PC-3 (cell line): ENCODE results near the gene SYNPO. TPM values are rescaled to one million over a fixed set of nuclear protein-coding genes. Genes with fewer than 3 reads are reported as not detected.

Source experiments
- ATAC-seq: fragments of 200-7000 bp; cut with Tn5 transposase; 2 replicates; pipeline ENCODE4 v1.9.1; 2020; ENCODE audit warnings: mild to moderate bottlenecking, moderate library complexity
- BruUV-seq: library from RNA; stranded (reverse); fragments of 400-500 nt; replicated peaks from 2 replicates; lab custom pipeline; 2021; lab: Mats Ljungman, UMichigan
- CTCF ChIA-PET: fragments of 300-600 bp; sonication (Branson Sonifier 250); formaldehyde crosslinking; loops from one replicate; lab custom pipeline; 2022; ENCODE audit warnings: antibody characterized with exemption; lab: Charles Lee
- POLR2A ChIA-PET: fragments of 300-600 bp; sonication (Branson Sonifier 250); formaldehyde crosslinking; loops from one replicate; lab custom pipeline; 2022; ENCODE audit warnings: antibody characterized with exemption; ENCODE audit not compliant: unreplicated experiment; lab: Charles Lee
- DNase-seq: peaks from one replicate; pipeline ENCODE4 v3.0.0-alpha.2; 2015
- H2AFZ ChIP-seq: fragments of 300-600 bp; sonication (generic); 2 replicates; pipeline ENCODE4 v1.6.0; 2016; ENCODE audit warnings: antibody characterized with exemption, low read length
- H3F3A ChIP-seq: fragments of 300-600 bp; sonication (generic); one replicate; pipeline ENCODE4 v1.6.0; 2017; ENCODE audit warnings: antibody characterized with exemption, low read length, control low read depth, mild to moderate bottlenecking; ENCODE audit not compliant: unreplicated experiment
- H3K27ac ChIP-seq: fragments of 300-600 bp; sonication (generic); 2 replicates; pipeline ENCODE4 v1.5.1; 2016; ENCODE audit warnings: mild to moderate bottlenecking, low read length
- H3K27me3 ChIP-seq: fragments of 300-600 bp; sonication (generic); 2 replicates; pipeline ENCODE4 v1.6.1; 2016; ENCODE audit warnings: low read length, mixed read lengths
- H3K36me3 ChIP-seq: fragments of 300-600 bp; sonication (generic); 2 replicates; pipeline ENCODE4 v1.6.1; 2016; ENCODE audit warnings: low read depth, mixed run types, low read length, mixed read lengths
- H3K4me1 ChIP-seq: fragments of 300-600 bp; sonication (generic); 2 replicates; pipeline ENCODE4 v1.5.1; 2016; ENCODE audit warnings: low read length; ENCODE audit not compliant: insufficient read depth
- H3K4me2 ChIP-seq: fragments of 300-600 bp; sonication (generic); 2 replicates; pipeline ENCODE4 v1.6.0; 2016; ENCODE audit warnings: low read length
- H3K4me3 ChIP-seq: fragments of 300-600 bp; sonication (generic); 2 replicates; pipeline ENCODE4 v1.5.1; 2016; ENCODE audit warnings: mild to moderate bottlenecking, low read length, mixed read lengths
- H3K79me2 ChIP-seq: fragments of 300-600 bp; sonication (generic); 2 replicates; pipeline ENCODE4 v1.6.1; 2017; ENCODE audit warnings: low read length, mixed read lengths
- H3K9ac ChIP-seq: fragments of 300-600 bp; sonication (generic); 2 replicates; pipeline ENCODE4 v1.6.0; 2016; ENCODE audit warnings: mild to moderate bottlenecking, low read length
- H3K9me2 ChIP-seq: fragments of 300-600 bp; sonication (generic); replicated peaks from 2 replicates; pipeline ENCODE4 v1.6.1; 2016; ENCODE audit warnings: mixed run types, low read length, mixed read lengths
- H3K9me3 ChIP-seq: fragments of 300-600 bp; sonication (generic); 2 replicates; pipeline ENCODE4 v1.6.1; 2016; ENCODE audit warnings: low read length, mixed read lengths
- H4K20me1 ChIP-seq: fragments of 300-600 bp; sonication (generic); 2 replicates; pipeline ENCODE4 v1.6.1; 2016; ENCODE audit warnings: low read length, mixed read lengths
- CTCF ChIP-seq: fragments of 300-600 bp; sonication (generic); conservative IDR thresholded peaks from 2 replicates; pipeline ENCODE4 v1.5.1; 2017; ENCODE audit warnings: antibody characterized with exemption, low read depth, mild to moderate bottlenecking, low read length
- EZH2 ChIP-seq: fragments of 300-600 bp; sonication (generic); IDR thresholded peaks from one replicate; pipeline ENCODE4 v1.6.1; 2017; ENCODE audit warnings: antibody characterized with exemption, mild to moderate bottlenecking, low read length; ENCODE audit not compliant: unreplicated experiment
- EZH2phosphoT487 ChIP-seq: fragments of 300-600 bp; sonication (generic); IDR thresholded peaks from 2 replicates; pipeline ENCODE4 v1.6.1; 2018; ENCODE audit warnings: mild to moderate bottlenecking, antibody characterized with exemption, low read length, borderline replicate concordance
- intact Hi-C: fragments of 100-400 bp; cut with micrococcal nuclease; formaldehyde crosslinking; loops from 2 replicates; pipeline ENCODE4 v1.9.0; 2023
- total RNA-seq: library from RNA; depleted of rRNA; stranded (reverse); fragments of >200 nt; gene quantifications from 2 replicates; pipeline ENCODE4 v1.2.3, GENCODE V29; 2014

The SYNPO gene
- total RNA-seq, 1 experiment from 2014 or later, result 5.3 TPM

- Histone ChIP-seq H4K20me1 (no peaks in the 10 kb centered on the region), H3K79me2 (no peaks in the 10 kb centered on the region), H3K9ac (no peak overlapping the region), H3K27ac (no peak overlapping the region), H3K27me3 (peaks cover 11% of the 10 kb centered on the region; the same call in 1 of the 2 replicates), H3F3A (no peaks in the 10 kb centered on the region), H3K9me2 (no peaks in the 10 kb centered on the region), H3K9me3 (no peaks in the 10 kb centered on the region), H3K4me2 (no peak overlapping the region), H3K36me3 (no peaks in the 10 kb centered on the region), H3K4me3 (no peak overlapping the region), H3K4me1 (0 out of 2 replicates have a peak, but pooled peaks cover 4% of the 10 kb centered on the region), H2AFZ (no peak overlapping the region)
- no TSS peak for BruUV-seq
- CTCF ChIA-PET, result no interaction called here
- intact Hi-C loops, result no loop called here
- TF ChIP-seq EZH2phosphoT487, result no peak
- no peak for TF ChIP-seq EZH2
- TF ChIP-seq CTCF, result no peak
- no peak for DNase-seq
- ATAC-seq, result no peak
- POLR2A ChIA-PET, result no interaction called here
Measured at GRCh38 chr5:150619359-150620230, 20.9 kb upstream of the SYNPO start.

GRCh38 chr5:150621301-150621700 is 19.2 kb upstream of the SYNPO start:
- no peaks in the 10 kb centered on the region for H3K79me2 ChIP-seq
- no peak overlapping the region for H2AFZ ChIP-seq
- H3K4me3 ChIP-seq, result no peak overlapping the region
- ChIA-PET CTCF (no interaction called here), POLR2A (no interaction called here)
- TF ChIP-seq CTCF (no peak), EZH2phosphoT487 (no peak), EZH2 (no peak)
- H3K27ac ChIP-seq, result no peak overlapping the region
- ATAC-seq (no peak), DNase-seq (no peak)
- no peaks in the 10 kb centered on the region for H3K36me3 ChIP-seq
- no TSS peak for BruUV-seq
- H4K20me1 ChIP-seq, result no peaks in the 10 kb centered on the region
- intact Hi-C loops, result no loop called here
- H3F3A ChIP-seq, result no peaks in the 10 kb centered on the region
- H3K9ac ChIP-seq, result no peak overlapping the region
- H3K27me3 ChIP-seq, result no peaks in the 10 kb centered on the region
- no peaks in the 10 kb centered on the region for H3K9me3 ChIP-seq
- H3K4me2 ChIP-seq, result no peak overlapping the region
- H3K4me1 ChIP-seq, result peaks cover 9% of the 10 kb centered on the region
- H3K9me2 ChIP-seq, result no peaks in the 10 kb centered on the region

GRCh38 chr5:150622157-150622556 is 18.3 kb upstream of the SYNPO start:
- TF ChIP-seq EZH2phosphoT487 (no peak), CTCF (no peak), EZH2 (no peak)

More at GRCh38 chr5:150622157-150622556, 18.3 kb upstream of the SYNPO start:
- H3K9me2 ChIP-seq, result no peaks in the 10 kb centered on the region
- peaks cover 9% of the 10 kb centered on the region for H3K4me1 ChIP-seq
- no peaks in the 10 kb centered on the region for H3F3A ChIP-seq
- no TSS peak for BruUV-seq
- no peak for DNase-seq
- intact Hi-C loops, result no loop called here
- H3K36me3 ChIP-seq, result no peaks in the 10 kb centered on the region
- ChIA-PET POLR2A (no interaction called here), CTCF (no interaction called here)
- H3K9me3 ChIP-seq, result no peaks in the 10 kb centered on the region
- H3K9ac ChIP-seq, result no peak overlapping the region
- ATAC-seq, result no peak
- H3K4me2 ChIP-seq, result no peak overlapping the region
- H2AFZ ChIP-seq, result no peak overlapping the region
- H4K20me1 ChIP-seq, result no peaks in the 10 kb centered on the region
- H3K27ac ChIP-seq, result no peak overlapping the region
- no peak overlapping the region for H3K4me3 ChIP-seq
- H3K79me2 ChIP-seq, result no peaks in the 10 kb centered on the region
- no peaks in the 10 kb centered on the region for H3K27me3 ChIP-seq
